Bronchial epithelial cell (primary cell): ENCODE measurements around the gene RHOB. TPM values are rescaled to one million over a fixed set of nuclear protein-coding genes. Genes with fewer than 3 reads are reported as not detected.

Experiments used
- DNase-seq: peaks from one replicate; pipeline ENCODE4 v3.0.0-alpha.2; 2010; ENCODE audit warnings: low read depth
- FAIRE-seq: peaks from 2 replicates; lab custom pipeline; 2011; peaks lifted over from hg19 to GRCh38; lab: Jason Lieb, UNC
- H3K27me3 ChIP-seq: 2 replicates; pipeline ENCODE4 v1.5.1; 2011; ENCODE audit warnings: low read length; ENCODE audit not compliant: control insufficient read depth, insufficient read depth
- H3K36me3 ChIP-seq: 2 replicates; pipeline ENCODE4 v1.5.1; 2011; ENCODE audit warnings: low read length; ENCODE audit not compliant: control insufficient read depth, insufficient read depth
- H3K4me3 ChIP-seq: 2 replicates; pipeline ENCODE4 v1.5.1; 2011; ENCODE audit warnings: mild to moderate bottlenecking, low read depth, low read length, control low read depth
- CTCF ChIP-seq: IDR thresholded peaks from 2 replicates; pipeline ENCODE4 v1.5.1; 2011; ENCODE audit warnings: mild to moderate bottlenecking, moderate library complexity, low read length, control low read depth, inconsistent platforms; ENCODE audit not compliant: insufficient read depth, severe bottlenecking
- total RNA-seq: library from RNA; depleted of rRNA; stranded (reverse); fragments of >200 nt; gene quantifications from 2 replicates; pipeline ENCODE4 v1.2.1, GENCODE V29; 2014

The RHOB gene
- total RNA-seq, 1 donor from 2014 or later = 51.9 TPM

DNA sequence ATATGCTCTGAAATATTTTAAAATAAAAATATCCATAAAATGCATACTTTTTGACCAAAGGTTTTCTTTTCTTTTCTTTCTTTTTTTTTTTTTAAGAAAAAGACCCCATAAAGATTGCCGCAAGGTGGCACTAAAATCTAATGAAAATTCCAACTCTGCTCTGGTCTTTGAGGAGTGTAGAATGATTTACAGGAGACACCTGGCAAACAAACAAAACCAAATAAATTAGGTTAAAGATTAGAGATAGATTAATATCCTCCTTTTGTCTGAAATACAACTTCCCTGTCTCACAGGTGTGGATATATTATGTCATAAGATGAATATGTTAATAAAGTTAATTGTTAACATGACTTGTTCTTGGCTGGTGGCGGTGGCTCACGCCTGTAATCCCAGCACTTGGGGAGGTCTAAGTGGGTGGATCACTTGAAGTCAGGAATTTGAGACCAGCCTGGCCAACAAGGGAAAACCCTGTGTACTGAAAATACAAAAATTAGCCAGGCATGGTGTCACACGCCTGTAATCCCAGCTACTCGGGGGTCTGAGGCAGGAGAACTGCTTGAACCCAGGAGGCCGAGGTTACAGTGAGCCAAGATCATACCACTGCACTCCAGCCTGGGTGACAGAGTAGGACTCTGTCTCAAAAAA lies 3.5 kb upstream of the RHOB start:
- DNase-seq (peak; percentile 58), FAIRE-seq (no peak)
- H3K27me3 ChIP-seq = no peaks in the 10 kb centered on the region
- peak; percentile 18 for TF ChIP-seq CTCF
- no peak overlapping the region for H3K4me3 ChIP-seq
- no peaks in the 10 kb centered on the region for H3K36me3 ChIP-seq

GRCh38 chr2:20444101-20444992 lies 2.5 kb upstream of the RHOB start:
- TF ChIP-seq CTCF = no peak
- no peak overlapping the region for H3K4me3 ChIP-seq
- no peak for DNase-seq
- H3K36me3 ChIP-seq = no peaks in the 10 kb centered on the region
- H3K27me3 ChIP-seq = no peaks in the 10 kb centered on the region
- FAIRE-seq = no peak

- FAIRE-seq = no peak
- no peaks in the 10 kb centered on the region for H3K27me3 ChIP-seq
- H3K4me3 ChIP-seq = no peak overlapping the region
- TF ChIP-seq CTCF = no peak
- H3K36me3 ChIP-seq = no peaks in the 10 kb centered on the region
- no peak for DNase-seq
These were observed 1.6 kb upstream of the RHOB start for GRCh38 chr2:20444993-20445910.

DNA sequence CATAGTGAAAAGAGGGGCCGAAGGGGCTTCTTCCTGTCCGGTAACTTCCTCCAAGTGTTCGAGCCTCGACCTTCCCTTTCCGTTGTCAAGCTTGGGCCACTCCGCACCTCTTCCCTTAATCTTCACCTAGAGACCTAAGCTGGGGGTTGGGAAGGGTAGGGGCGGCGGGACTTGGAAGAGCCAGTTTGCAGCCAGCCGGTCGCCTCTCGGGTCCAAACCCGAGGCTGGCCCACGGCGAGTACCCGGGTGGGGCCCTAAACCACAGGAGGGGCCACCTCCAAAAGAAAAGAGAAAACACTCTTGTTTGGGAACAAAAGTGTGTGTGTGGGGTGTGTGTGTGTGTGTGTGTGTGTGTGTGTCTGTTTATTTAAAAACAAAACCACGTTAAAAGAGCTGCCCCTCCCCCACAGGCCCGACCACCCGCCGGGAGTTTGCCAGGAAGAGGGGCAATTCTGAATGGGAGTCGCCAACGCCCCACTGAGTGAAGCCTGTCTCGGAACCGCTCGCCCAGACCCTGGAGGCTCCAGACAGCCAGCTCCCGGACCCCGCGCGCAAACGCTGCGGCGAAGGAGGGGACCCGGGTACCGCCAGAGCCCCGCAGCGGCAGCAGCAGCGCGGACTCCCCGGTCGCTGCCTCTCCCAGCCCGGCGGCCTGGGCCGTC lies 488 bp upstream of the RHOB start:
- Histone ChIP-seq H3K4me3 (peak overlapping the region; percentile 86), H3K36me3 (no peaks in the 10 kb centered on the region), H3K27me3 (no peaks in the 10 kb centered on the region)
- DNase-seq = no peak
- FAIRE-seq = no peak
- TF ChIP-seq CTCF = no peak
